Purkinje cell (primary cell): ENCODE measurements around the gene C17orf67. TPM values are rescaled to one million over a fixed set of nuclear protein-coding genes. Genes with fewer than 3 reads are reported as not detected.

Experiments used
- polyA plus RNA-seq: library from polyadenylated mRNA; unstranded; fragments of >200 nt; fragmentation: Nextera tagmentation; gene quantifications from 2 replicates; pipeline ENCODE4 v1.2.1, GENCODE V29; 2014

Gene C17orf67
- polyA plus RNA-seq = 1.1 TPM in 1 of 2 replicates, not detected in the other

GRCh38 chr17:56833809-56834379 lies at the start of gene C17orf67, which contains the start of gene DGKE:
Gene C17orf67, minus strand, starts transcription at chr17:56833920. Its CDS starts 18,110 bp downstream, at chr17:56815810.
Gene DGKE, plus strand, starts transcription at chr17:56834151. Its CDS starts 645 bp downstream, at chr17:56834796.

Other genes starting within 250 kb of the C17orf67 start
- gene NOG, start 240.2 kb downstream of the C17orf67 start, polyA plus RNA-seq = 4.9 and 9.2 TPM in 2 replicates
- gene DGKE, start 231 bp upstream of the C17orf67 start, polyA plus RNA-seq = 9.3 and 15.0 TPM in 2 replicates
- gene TRIM25, start 80.1 kb upstream of the C17orf67 start, polyA plus RNA-seq = 1.5 and 2.6 TPM in 2 replicates
- gene COIL, start 127.1 kb upstream of the C17orf67 start, polyA plus RNA-seq = 17.1 and 22.5 TPM in 2 replicates
- 25.3 and 51.1 TPM in 2 replicates for gene SCPEP1, start 144.2 kb upstream of the C17orf67 start, polyA plus RNA-seq